ENCODE measurements around the gene SRPX.

SRPX gene

GRCh38 chrX:38233891-38234667, 13.4 kb upstream of the SRPX start:
- Histone ChIP-seq H3K27ac (ENCODE audit: poor library complexity, severe bottlenecking) (no peak overlapping the region), H3K36me3 (ENCODE audit: low read depth) (no peaks in the 10 kb centered on the region), H3K9me3 (ENCODE audit: severe bottlenecking) (no peaks in the 10 kb centered on the region), H3K27me3 (ENCODE audit: insufficient read depth, poor library complexity, severe bottlenecking) (no peaks in the 10 kb centered on the region), H3K4me3 (ENCODE audit: severe bottlenecking) (no peak overlapping the region), H3K4me1 (ENCODE audit: insufficient read depth, poor library complexity, severe bottlenecking) (no peaks in the 10 kb centered on the region)
- DNase-seq (ENCODE audit: low spot score) (no peak), ATAC-seq (ENCODE audit: low read depth) (peak; percentile 45; the same call in 1 of the 3 replicates)
- no peak for TF ChIP-seq CTCF (IDR thresholded peaks at IDR 0.05; ENCODE audit: poor library complexity, severe bottlenecking)

- TF ChIP-seq CTCF (IDR thresholded peaks at IDR 0.05; ENCODE audit: poor library complexity, severe bottlenecking), result no peak
- Histone ChIP-seq H3K4me1 (ENCODE audit: insufficient read depth, poor library complexity, severe bottlenecking) (no peaks in the 10 kb centered on the region), H3K9me3 (ENCODE audit: severe bottlenecking) (no peaks in the 10 kb centered on the region), H3K27me3 (ENCODE audit: insufficient read depth, poor library complexity, severe bottlenecking) (no peaks in the 10 kb centered on the region), H3K27ac (ENCODE audit: poor library complexity, severe bottlenecking) (no peak overlapping the region), H3K36me3 (ENCODE audit: low read depth) (no peaks in the 10 kb centered on the region), H3K4me3 (ENCODE audit: severe bottlenecking) (no peak overlapping the region)
- DNase-seq (ENCODE audit: low spot score), result no peak
- ATAC-seq (ENCODE audit: low read depth), result no peak
Observed at GRCh38 chrX:38232079-38232686, 11.5 kb upstream of the SRPX start.

GRCh38 chrX:38225093-38225492, 4.4 kb upstream of the SRPX start:
- Histone ChIP-seq H3K36me3 (ENCODE audit: low read depth) (no peaks in the 10 kb centered on the region), H3K27me3 (ENCODE audit: insufficient read depth, poor library complexity, severe bottlenecking) (no peaks in the 10 kb centered on the region), H3K27ac (ENCODE audit: poor library complexity, severe bottlenecking) (no peak overlapping the region), H3K9me3 (ENCODE audit: severe bottlenecking) (no peaks in the 10 kb centered on the region), H3K4me1 (ENCODE audit: insufficient read depth, poor library complexity, severe bottlenecking) (no peaks in the 10 kb centered on the region), H3K4me3 (ENCODE audit: severe bottlenecking) (no peak overlapping the region)
- ATAC-seq (ENCODE audit: low read depth), result no peak
- TF ChIP-seq CTCF (IDR thresholded peaks at IDR 0.05; ENCODE audit: poor library complexity, severe bottlenecking), result no peak
- no peak for DNase-seq (ENCODE audit: low spot score)

GRCh38 chrX:38224160-38224559, 3.5 kb upstream of the SRPX start:
- Histone ChIP-seq H3K9me3 (ENCODE audit: severe bottlenecking) (no peaks in the 10 kb centered on the region), H3K27me3 (ENCODE audit: insufficient read depth, poor library complexity, severe bottlenecking) (no peaks in the 10 kb centered on the region), H3K36me3 (ENCODE audit: low read depth) (no peaks in the 10 kb centered on the region), H3K4me1 (ENCODE audit: insufficient read depth, poor library complexity, severe bottlenecking) (no peaks in the 10 kb centered on the region), H3K4me3 (ENCODE audit: severe bottlenecking) (no peak overlapping the region), H3K27ac (ENCODE audit: poor library complexity, severe bottlenecking) (no peak overlapping the region)
- ATAC-seq (ENCODE audit: low read depth) (no peak), DNase-seq (ENCODE audit: low spot score) (no peak)
- no peak for TF ChIP-seq CTCF (IDR thresholded peaks at IDR 0.05; ENCODE audit: poor library complexity, severe bottlenecking)

GRCh38 chrX:38221391-38221929, 789 bp upstream of the SRPX start:
- Histone ChIP-seq H3K9me3 (ENCODE audit: severe bottlenecking) (no peaks in the 10 kb centered on the region), H3K27ac (ENCODE audit: poor library complexity, severe bottlenecking) (no peak overlapping the region), H3K27me3 (ENCODE audit: insufficient read depth, poor library complexity, severe bottlenecking) (no peaks in the 10 kb centered on the region), H3K36me3 (ENCODE audit: low read depth) (no peaks in the 10 kb centered on the region), H3K4me1 (ENCODE audit: insufficient read depth, poor library complexity, severe bottlenecking) (no peaks in the 10 kb centered on the region), H3K4me3 (ENCODE audit: severe bottlenecking) (no peak overlapping the region)
- ATAC-seq (ENCODE audit: low read depth) (no peak), DNase-seq (ENCODE audit: low spot score) (no peak)
- no peak for TF ChIP-seq CTCF (IDR thresholded peaks at IDR 0.05; ENCODE audit: poor library complexity, severe bottlenecking)
